GM10266 (cell line): Measurements from ENCODE around the gene PCBP3.

Source experiments
- DNase-seq: peaks from one replicate; pipeline ENCODE4 v3.0.0; 2012; ENCODE audit errors: extremely low spot score
- TF ChIP-seq, protein P1 (sequence below): IDR thresholded peaks from 2 replicates; pipeline ENCODE4 v1.5.1; 2012; ENCODE audit warnings: mild to moderate bottlenecking, low read depth; ENCODE audit not compliant: control insufficient read depth, insufficient read depth; ENCODE audit errors: missing control alignments

The PCBP3 gene

GRCh38 chr21:45940091-45940490 is 296.6 kb downstream of the PCBP3 start:
- no peak for DNase-seq
- TF ChIP-seq, protein P1, sequence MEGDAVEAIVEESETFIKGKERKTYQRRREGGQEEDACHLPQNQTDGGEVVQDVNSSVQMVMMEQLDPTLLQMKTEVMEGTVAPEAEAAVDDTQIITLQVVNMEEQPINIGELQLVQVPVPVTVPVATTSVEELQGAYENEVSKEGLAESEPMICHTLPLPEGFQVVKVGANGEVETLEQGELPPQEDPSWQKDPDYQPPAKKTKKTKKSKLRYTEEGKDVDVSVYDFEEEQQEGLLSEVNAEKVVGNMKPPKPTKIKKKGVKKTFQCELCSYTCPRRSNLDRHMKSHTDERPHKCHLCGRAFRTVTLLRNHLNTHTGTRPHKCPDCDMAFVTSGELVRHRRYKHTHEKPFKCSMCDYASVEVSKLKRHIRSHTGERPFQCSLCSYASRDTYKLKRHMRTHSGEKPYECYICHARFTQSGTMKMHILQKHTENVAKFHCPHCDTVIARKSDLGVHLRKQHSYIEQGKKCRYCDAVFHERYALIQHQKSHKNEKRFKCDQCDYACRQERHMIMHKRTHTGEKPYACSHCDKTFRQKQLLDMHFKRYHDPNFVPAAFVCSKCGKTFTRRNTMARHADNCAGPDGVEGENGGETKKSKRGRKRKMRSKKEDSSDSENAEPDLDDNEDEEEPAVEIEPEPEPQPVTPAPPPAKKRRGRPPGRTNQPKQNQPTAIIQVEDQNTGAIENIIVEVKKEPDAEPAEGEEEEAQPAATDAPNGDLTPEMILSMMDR, result no peak

- TF ChIP-seq, protein P1, result no peak
- DNase-seq, result no peak
Observed at GRCh38 chr21:45940621-45941337, 297.3 kb downstream of the PCBP3 start.

DNA sequence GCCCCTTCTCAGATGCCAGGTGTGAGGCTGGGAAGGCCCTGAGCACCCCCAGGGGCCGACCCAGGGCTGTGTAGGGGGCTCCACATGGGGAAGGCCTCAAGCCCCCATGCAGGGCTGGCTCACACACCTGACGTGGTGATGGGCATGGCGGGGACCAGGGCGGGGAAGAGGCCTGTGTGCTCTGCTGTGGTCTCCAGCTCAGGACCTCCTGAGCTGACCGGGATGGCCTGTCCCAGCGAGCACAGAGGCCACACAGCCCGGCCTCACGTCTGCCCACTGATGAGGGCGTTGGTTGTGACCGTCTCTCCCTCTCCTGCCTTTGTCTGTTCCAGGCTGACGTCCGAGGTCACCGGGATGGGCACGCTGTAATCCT is 297.8 kb downstream of the PCBP3 start:
- no peak for DNase-seq
- TF ChIP-seq, protein P1, result no peak

DNA sequence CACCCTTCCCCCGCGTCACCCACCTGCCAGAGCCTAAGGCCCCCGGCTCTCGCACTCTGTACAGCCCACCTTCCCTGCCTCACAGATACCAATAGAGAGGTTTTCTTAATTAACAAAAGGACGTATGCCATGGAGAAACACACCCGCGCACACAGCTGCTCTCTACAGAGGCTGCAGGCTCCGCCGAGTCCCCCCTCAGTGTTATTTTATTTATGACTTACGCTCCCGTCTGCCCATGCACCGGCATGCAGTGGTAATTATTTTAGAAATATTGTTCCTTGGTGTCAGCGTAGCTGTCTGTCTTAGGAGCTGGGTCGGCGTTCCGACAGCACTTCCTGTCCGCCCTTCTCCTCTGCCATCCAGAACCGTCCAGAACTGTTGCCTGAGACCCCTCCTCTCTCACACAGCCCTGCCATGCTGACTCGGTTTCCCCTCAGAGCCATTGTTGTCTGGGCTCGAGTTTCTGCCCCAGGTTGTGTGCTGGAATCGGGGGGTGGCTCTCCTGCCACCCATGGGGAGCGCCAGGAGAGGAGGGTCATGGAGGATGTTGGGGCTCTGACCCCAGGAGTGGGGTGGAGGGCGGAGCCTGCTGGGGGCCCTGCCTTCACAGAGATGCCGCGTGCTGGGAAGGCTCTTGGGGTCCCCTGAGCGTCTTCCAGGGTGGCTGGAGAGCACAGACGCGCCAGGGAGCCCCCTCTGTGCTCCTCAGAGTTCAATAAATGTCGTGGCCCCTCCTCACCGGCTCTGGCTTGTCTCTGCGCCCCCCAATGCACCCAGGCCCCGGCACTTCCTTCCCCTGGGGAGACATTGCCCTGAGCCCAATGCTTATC is 298.4 kb downstream of the PCBP3 start:
- DNase-seq, result no peak
- TF ChIP-seq, protein P1, result no peak

GRCh38 chr21:45942755-45943629 is 299.5 kb downstream of the PCBP3 start:
- DNase-seq, result no peak
- TF ChIP-seq, protein P1, result no peak

GRCh38 chr21:45943630-45944540 is 300.4 kb downstream of the PCBP3 start:
- TF ChIP-seq, protein P1, result no peak
- DNase-seq, result no peak
